Prostate gland (tissue), 2 donors: ENCODE results near the gene CNKSR3. TPM values are rescaled to one million over a fixed set of nuclear protein-coding genes. Genes with fewer than 3 reads are reported as not detected.

ENCODE experiments used
- DNase-seq: peaks from one replicate; pipeline ENCODE4 v3.0.0-alpha.2; 2019; ENCODE audit warnings: low spot score
- H3K27ac ChIP-seq, 2 donors: fragments of 200-600 bp; sonication (generic); 2 replicates each; pipeline ENCODE4 v1.5.1; 2017 to 2019
- H3K27me3 ChIP-seq: fragments of 200-600 bp; sonication (generic); replicated peaks from 2 replicates; pipeline ENCODE4 v1.5.1; 2019; ENCODE audit not compliant: insufficient read depth
- H3K36me3 ChIP-seq, 2 donors: fragments of 200-600 bp; sonication (generic); 1 replicate in 1 of 2; 2 replicates in 1 of 2; pipeline versions ENCODE4 v1.5.1 to v1.8.1; 2017 to 2019
- H3K4me1 ChIP-seq: fragments of 200-600 bp; sonication (generic); replicated peaks from 2 replicates; pipeline ENCODE4 v1.5.1; 2019
- H3K4me3 ChIP-seq, 2 donors: fragments of 200-600 bp; sonication (generic); 2 replicates each; pipeline ENCODE4 v1.5.1; 2017 to 2019
- H3K9me3 ChIP-seq: fragments of 200-600 bp; sonication (generic); 2 replicates; pipeline ENCODE4 v1.5.1; 2017
- POLR2A ChIP-seq: fragments of 450-650 bp; IDR thresholded peaks from one replicate; pipeline ENCODE4 v1.6.1; 2016; ENCODE audit warnings: antibody characterized with exemption, mild to moderate bottlenecking
- POLR2AphosphoS5 ChIP-seq: sonication (generic); formaldehyde crosslinking; IDR thresholded peaks from one replicate; pipeline ENCODE4 v1.6.1; 2017; ENCODE audit warnings: antibody characterized with exemption
- WGBS: methylation state at CpG from one replicate; pipeline ENCODE4 v1.1.5; 2018; 5-methylcytosine and 5-hydroxymethylcytosine counted together
- intact Hi-C: fragments of 100-400 bp; cut with DNase I; formaldehyde crosslinking; loops from one replicate; pipeline ENCODE4 v1.14.2; 2022
- total RNA-seq, 2 donors: library from RNA; depleted of rRNA; stranded (reverse); fragments of >200 nt; gene quantifications; one replicate each; pipeline ENCODE4 v1.1.0, GENCODE V29; 2016
- TF ChIP-seq, protein P1 (sequence below), 4 experiments: fragments of 200-600 bp in 2 of 4; fragments of 450-650 bp in 2 of 4; sonication (generic) in 2 of 4; IDR thresholded peaks; 1 replicate in 3 of 4; 2 replicates in 1 of 4; pipeline ENCODE4 v1.5.1; 2016 to 2019; ENCODE audit warnings: antibody characterized with exemption in 4 of 4, mild to moderate bottlenecking in 2 of 4, moderate library complexity in 2 of 4

CNKSR3 gene
- total RNA-seq, 2 donors from 2014 or later, result 8.7 to 23.5 TPM

DNA sequence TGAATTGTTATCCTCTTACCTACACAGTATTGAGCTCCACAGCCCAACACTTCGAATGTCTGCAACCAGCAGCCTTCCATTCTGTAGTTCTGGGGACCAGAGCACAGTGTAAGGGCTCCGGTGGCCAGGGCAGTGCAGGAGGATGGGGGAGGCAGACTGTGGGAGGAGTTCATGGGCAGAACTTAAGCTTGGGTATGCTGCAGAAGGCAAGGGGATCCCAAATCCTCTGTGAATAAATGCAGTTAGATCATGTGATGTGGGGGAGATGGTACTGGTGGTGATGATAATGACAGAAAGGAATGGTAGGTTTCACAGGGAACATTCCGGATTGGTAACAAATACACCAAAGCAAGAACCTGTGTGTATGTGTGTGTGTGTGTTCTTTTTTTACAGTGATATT, 26.5 kb upstream of the CNKSR3 start:
- H3K9me3 ChIP-seq, result no peaks in the 10 kb centered on the region
- TF ChIP-seq, protein P1, sequence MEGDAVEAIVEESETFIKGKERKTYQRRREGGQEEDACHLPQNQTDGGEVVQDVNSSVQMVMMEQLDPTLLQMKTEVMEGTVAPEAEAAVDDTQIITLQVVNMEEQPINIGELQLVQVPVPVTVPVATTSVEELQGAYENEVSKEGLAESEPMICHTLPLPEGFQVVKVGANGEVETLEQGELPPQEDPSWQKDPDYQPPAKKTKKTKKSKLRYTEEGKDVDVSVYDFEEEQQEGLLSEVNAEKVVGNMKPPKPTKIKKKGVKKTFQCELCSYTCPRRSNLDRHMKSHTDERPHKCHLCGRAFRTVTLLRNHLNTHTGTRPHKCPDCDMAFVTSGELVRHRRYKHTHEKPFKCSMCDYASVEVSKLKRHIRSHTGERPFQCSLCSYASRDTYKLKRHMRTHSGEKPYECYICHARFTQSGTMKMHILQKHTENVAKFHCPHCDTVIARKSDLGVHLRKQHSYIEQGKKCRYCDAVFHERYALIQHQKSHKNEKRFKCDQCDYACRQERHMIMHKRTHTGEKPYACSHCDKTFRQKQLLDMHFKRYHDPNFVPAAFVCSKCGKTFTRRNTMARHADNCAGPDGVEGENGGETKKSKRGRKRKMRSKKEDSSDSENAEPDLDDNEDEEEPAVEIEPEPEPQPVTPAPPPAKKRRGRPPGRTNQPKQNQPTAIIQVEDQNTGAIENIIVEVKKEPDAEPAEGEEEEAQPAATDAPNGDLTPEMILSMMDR (IDR thresholded peaks at IDR 0.05), result no peak
- TF ChIP-seq POLR2A (no peak), POLR2AphosphoS5 (no peak)
- H3K27me3 ChIP-seq, result no peaks in the 10 kb centered on the region
- no peak overlapping the region for H3K4me3 ChIP-seq
- no peak overlapping the region for H3K27ac ChIP-seq
- no peaks in the 10 kb centered on the region for H3K36me3 ChIP-seq
- WGBS, result 96% methylated on average over 3 of the region's 3 CpGs
- intact Hi-C loops, result no loop called here
- DNase-seq, result no peak
- H3K4me1 ChIP-seq, result no peaks in the 10 kb centered on the region

DNA sequence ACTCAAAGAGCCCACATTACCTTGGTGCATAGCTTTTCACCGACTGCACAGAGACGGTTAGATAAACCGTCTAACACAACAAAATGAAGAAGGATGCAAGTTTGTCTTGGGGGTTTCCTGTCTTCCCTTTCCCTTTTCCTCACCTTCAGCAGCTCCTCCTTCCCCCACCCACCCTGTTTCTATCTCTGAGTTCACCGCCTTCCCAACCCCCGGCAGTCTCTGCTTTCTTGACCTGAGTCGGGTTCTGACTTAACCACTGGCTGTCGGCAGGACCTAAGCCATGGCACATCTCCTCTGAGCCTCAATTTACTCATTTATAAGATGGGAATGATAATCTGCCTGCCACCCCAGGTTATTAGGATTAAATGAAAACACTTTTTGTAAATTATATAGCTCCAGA, 25.8 kb upstream of the CNKSR3 start:
- TF ChIP-seq POLR2AphosphoS5 (no peak), POLR2A (no peak)
- TF ChIP-seq, protein P1 (IDR thresholded peaks at IDR 0.05), result no peak
- H3K27me3 ChIP-seq, result no peaks in the 10 kb centered on the region
- no peaks in the 10 kb centered on the region for H3K9me3 ChIP-seq
- 90% methylated on average over 7 of the region's 7 CpGs for WGBS
- DNase-seq, result no peak
- H3K36me3 ChIP-seq, result no peaks in the 10 kb centered on the region
- no peak overlapping the region for H3K4me3 ChIP-seq
- no peak overlapping the region for H3K27ac ChIP-seq
- no peaks in the 10 kb centered on the region for H3K4me1 ChIP-seq
- intact Hi-C loops, result no loop called here

DNA sequence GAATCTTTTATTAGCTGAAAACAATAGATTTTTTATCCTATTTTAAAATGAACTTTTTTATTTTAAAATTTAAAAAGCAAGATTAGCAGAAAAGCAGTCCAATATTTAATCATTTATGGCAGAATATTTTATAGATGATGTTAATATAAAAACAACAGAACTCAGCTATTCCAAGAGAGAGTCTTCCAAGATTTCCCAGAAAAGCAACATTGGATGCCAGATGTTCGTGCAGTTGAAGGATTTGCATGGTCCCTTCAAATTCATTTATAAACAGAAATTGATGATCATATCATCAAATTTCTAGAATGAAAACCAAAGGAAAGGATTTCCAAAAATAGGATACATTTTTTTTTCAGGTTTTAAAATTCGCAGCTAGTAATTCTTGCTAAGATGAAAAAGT, 25.4 kb upstream of the CNKSR3 start:
- no peaks in the 10 kb centered on the region for H3K36me3 ChIP-seq
- no peak overlapping the region for H3K4me3 ChIP-seq
- H3K27ac ChIP-seq, result no peak overlapping the region
- 93% methylated on average over 2 of the region's 2 CpGs for WGBS
- H3K27me3 ChIP-seq, result no peaks in the 10 kb centered on the region
- no peaks in the 10 kb centered on the region for H3K9me3 ChIP-seq
- TF ChIP-seq, protein P1 (IDR thresholded peaks at IDR 0.05), result no peak
- TF ChIP-seq POLR2A (no peak), POLR2AphosphoS5 (no peak)
- intact Hi-C loops, result no loop called here
- H3K4me1 ChIP-seq, result no peaks in the 10 kb centered on the region
- no peak for DNase-seq

DNA sequence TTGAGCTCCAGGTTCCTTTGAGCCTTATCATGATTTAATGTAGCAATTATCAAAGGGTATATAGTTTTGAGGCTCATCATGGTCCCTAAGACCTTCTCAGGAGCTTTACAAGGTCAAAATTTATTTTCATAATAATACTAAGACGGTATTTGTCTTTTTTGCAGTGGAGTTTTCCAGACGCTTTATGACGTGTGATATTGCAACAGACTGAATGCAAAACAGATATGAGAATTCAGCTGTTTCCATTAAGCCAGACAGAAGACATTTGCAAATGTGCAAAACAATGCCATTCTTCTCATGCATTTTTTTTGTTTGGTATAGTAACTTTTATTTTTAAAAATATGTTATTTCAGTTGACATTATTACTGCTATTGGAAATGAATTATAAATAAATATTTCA, 24.7 kb upstream of the CNKSR3 start:
- no peaks in the 10 kb centered on the region for H3K27me3 ChIP-seq
- H3K36me3 ChIP-seq, result no peaks in the 10 kb centered on the region
- 96% methylated on average over 3 of the region's 3 CpGs for WGBS
- H3K27ac ChIP-seq, result no peak overlapping the region
- TF ChIP-seq POLR2AphosphoS5, result no peak
- TF ChIP-seq POLR2A, result no peak
- TF ChIP-seq, protein P1 (IDR thresholded peaks at IDR 0.05), result no peak
- intact Hi-C loops, result no loop called here
- no peak for DNase-seq
- H3K4me3 ChIP-seq, result no peak overlapping the region
- no peaks in the 10 kb centered on the region for H3K4me1 ChIP-seq
- H3K9me3 ChIP-seq, result no peaks in the 10 kb centered on the region

DNA sequence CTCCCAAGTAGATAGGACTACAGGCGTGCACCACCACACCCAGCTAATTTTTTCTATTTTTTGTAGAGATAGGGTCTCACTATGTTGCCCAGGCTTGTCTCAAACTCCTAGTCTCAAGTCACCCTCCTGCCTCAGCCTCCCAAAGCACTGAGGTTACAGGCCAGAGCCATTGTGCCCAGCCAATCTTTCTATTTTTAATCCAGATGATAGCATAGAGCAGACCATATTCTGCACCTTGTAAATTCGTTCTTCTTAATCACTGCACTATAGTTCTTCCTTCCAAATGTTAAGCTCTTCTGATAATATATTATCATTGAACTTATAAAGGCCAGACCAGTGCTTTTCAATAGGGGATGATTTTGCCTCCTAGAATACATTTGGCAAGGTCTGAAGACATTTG, 24.0 kb upstream of the CNKSR3 start:
- Histone ChIP-seq H3K4me3 (no peak overlapping the region), H3K36me3 (no peaks in the 10 kb centered on the region), H3K4me1 (no peaks in the 10 kb centered on the region), H3K27me3 (no peaks in the 10 kb centered on the region), H3K9me3 (no peaks in the 10 kb centered on the region), H3K27ac (no peak overlapping the region)
- intact Hi-C loops, result no loop called here
- TF ChIP-seq POLR2A, result no peak
- WGBS, result 94% methylated on average over 2 of the region's 2 CpGs
- DNase-seq, result no peak
